Measurements from ENCODE around the gene LRRTM1.

Gene LRRTM1, protein sequence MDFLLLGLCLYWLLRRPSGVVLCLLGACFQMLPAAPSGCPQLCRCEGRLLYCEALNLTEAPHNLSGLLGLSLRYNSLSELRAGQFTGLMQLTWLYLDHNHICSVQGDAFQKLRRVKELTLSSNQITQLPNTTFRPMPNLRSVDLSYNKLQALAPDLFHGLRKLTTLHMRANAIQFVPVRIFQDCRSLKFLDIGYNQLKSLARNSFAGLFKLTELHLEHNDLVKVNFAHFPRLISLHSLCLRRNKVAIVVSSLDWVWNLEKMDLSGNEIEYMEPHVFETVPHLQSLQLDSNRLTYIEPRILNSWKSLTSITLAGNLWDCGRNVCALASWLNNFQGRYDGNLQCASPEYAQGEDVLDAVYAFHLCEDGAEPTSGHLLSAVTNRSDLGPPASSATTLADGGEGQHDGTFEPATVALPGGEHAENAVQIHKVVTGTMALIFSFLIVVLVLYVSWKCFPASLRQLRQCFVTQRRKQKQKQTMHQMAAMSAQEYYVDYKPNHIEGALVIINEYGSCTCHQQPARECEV

GRCh38 chr2:80303909-80304837, at the start of gene LRRTM1:
Gene LRRTM1 (minus strand): TSS chr2:80304752. CDS start chr2:80303819, 933 bp downstream.
- DNase-seq (ENCODE audit: low read depth), result no peak

DNA sequence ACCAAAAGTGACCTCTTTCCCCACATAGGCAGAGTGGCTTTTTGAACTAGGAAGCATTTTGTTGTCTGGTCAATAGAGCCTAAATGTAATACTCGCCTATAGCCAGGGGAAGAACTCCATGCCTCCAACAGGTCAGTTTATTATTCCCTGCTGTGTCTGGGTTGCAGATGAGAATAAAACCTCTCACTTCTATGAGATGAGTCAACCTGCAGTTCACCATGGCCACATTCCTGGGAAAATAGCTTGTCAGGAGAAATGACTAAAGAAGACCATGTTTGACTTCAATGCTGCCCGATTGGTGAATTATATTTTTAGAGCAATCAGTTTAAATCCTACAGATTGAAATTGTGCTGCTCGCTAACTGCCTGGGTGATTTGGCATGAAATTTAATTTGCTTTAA, 46.7 kb upstream of the LRRTM1 start:
- no peak for DNase-seq (ENCODE audit: low read depth)

DNA sequence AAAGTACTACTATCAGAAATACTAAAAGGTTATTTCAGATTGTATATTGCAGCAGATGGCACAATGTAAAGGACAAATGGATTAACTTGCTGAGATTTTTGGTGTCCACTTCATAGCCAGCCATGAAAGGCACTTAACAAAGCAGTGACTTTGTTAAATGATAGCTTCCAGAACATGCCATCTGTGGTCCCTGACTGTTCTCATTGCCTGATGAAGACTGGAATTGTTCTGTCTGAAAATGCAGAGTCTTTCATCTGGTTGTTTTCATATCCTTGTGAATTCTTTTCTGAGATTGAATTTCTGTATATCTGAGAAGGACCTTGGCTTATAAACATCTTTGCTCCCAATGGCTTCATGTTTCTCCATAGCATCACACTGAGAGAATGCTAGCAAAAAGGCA, 44.4 kb upstream of the LRRTM1 start:
- DNase-seq (ENCODE audit: low read depth), result no peak

- no peak for DNase-seq (ENCODE audit: low read depth)
Observed at GRCh38 chr2:80348078-80348477, 43.5 kb upstream of the LRRTM1 start.

DNA sequence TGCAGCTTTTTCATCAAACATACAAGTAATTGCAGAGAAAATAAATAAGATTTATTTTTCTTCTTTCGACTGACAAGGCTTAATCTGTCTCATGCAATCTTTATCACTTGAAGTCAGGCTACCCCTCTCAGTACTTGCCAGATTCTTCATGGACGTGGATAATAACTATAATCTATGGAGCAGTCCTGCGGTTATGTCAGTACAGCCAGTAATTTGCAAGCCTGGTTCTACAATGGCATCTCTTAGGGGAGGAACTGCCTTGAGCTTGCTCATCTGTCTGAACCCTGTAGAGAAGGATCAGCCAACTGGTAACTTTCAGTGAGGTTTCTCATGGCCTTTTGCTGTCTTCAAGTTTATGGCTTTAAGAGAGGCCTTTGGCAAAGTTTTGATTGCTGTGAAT, 35.5 kb upstream of the LRRTM1 start:
- DNase-seq (ENCODE audit: low read depth), result no peak

DNA sequence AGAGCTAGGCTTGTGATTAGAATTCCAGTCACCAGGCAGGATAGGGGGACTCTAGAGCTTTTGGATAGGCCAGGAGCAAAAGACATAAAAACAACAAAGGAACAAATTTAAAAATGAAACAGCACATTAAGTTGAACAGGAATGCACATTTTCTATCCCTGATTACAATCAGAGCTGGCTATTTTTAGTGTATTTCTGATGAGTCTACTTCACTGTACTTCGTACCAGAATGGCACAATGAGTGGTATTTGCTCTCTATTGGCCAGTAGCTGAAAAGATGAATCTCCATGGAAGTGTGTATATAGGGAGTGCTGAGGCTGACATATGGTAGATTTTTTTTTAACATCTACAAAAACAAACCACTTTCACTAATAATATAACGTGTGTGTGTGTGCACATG, 34.2 kb upstream of the LRRTM1 start:
- DNase-seq (ENCODE audit: low read depth), result no peak

DNA sequence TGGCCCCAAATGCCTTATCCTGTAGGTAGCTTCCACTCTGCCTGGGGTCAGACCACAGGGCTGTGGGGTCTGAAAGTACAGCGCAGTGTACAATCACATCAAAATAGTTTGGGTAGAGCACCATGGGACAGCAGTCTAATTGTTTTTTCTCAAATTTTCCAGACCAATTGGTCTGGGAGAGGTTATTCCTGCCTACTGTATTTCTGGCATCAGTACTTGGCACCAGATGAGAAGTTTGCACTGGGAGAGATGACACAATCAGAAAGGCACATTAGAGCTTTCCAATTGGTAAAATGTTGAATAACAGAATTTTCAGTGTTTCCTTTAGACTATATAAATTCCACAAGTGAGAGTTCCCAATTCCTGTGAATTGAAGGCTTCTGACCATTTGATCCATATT, 30.9 kb upstream of the LRRTM1 start:
- DNase-seq (ENCODE audit: low read depth), result no peak

DNA sequence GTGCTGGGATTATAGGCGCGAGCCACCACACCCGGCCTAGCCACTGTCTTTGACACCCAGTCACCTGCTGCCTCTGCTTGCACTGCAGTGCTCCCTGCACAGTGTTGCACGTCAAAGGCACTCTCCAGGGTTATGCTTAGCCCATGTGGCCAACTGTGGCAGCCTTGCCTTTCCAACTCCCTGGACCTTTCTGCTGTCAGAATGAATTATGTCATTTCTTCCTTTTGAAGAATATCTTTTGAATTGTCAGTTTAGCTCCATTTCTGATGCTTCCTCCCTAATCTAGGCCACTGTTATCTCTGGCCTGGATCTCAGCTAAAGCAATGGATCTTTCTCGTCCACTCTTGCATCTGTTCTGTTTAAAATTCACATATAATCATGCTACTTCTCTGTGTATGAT, 29.3 kb upstream of the LRRTM1 start:
- no peak for DNase-seq (ENCODE audit: low read depth)

- DNase-seq (ENCODE audit: low read depth), result no peak
Observed at GRCh38 chr2:80330527-80331450, 26.2 kb upstream of the LRRTM1 start.

DNA sequence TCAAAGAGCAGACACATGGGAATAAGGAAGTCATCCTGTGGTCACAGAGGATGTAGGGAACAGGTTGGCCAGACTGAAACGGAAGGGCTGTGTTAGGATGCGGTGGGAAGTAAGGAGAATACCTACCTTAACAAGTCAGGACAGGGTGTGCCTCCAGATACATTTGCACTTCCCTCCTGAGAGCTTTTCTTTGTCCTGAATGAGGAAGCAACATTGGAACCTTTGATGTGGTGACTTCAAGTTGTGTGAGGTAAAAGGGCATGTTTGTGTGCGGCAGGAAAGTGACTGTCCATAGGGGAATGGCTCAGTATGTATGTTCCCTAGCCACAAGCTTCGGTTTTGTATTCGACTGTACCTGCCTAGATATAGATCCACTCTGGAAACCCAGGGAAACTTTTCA, 24.9 kb upstream of the LRRTM1 start:
- no peak for DNase-seq (ENCODE audit: low read depth)

- DNase-seq (ENCODE audit: low read depth), result no peak
Observed at GRCh38 chr2:80328159-80328571, 23.6 kb upstream of the LRRTM1 start.

- DNase-seq (ENCODE audit: low read depth), result no peak
Observed at GRCh38 chr2:80326861-80327260, 22.3 kb upstream of the LRRTM1 start.

- peak; percentile 42 for DNase-seq (ENCODE audit: low read depth)
Observed at GRCh38 chr2:80326214-80326613, 21.7 kb upstream of the LRRTM1 start.

DNA sequence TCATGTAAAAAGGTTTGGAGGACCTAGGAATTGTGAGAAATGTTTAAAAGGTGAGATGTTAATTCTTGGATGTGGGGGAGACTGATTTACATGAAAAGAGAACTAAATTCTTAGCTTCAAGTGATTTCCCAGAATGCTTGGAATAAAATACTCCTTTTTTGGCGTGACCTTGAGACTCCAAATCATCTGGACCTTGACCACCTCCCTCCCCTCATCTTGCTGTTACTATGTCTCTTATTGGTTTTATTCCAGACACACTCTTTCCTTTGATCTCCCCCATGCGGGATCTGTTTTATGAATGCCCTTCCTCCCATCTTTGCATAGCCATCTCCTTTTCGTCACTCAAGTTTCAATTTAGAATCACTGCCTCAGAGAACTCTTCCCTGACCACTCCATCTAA, 20.0 kb upstream of the LRRTM1 start:
- DNase-seq (ENCODE audit: low read depth), result no peak

DNA sequence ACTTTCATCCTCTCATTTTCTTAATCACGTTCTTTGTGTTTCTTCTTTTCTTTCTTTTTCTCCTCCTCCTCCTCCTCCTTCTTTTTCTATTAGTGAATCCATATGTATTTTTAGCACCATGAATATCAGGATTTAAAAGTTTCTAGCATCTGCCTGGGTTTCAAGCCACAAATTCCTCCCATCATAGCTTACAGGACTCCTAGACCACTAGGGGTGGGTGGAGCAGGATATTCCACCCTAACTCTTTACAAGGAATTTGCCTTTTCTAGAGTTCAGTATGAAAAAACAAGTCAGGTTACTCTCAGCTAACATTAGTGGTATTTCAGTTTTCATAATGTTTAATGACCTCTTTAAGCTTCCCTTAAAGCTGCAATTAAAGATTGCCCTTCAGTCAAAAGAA, 19.1 kb upstream of the LRRTM1 start:
- no peak for DNase-seq (ENCODE audit: low read depth)

DNA sequence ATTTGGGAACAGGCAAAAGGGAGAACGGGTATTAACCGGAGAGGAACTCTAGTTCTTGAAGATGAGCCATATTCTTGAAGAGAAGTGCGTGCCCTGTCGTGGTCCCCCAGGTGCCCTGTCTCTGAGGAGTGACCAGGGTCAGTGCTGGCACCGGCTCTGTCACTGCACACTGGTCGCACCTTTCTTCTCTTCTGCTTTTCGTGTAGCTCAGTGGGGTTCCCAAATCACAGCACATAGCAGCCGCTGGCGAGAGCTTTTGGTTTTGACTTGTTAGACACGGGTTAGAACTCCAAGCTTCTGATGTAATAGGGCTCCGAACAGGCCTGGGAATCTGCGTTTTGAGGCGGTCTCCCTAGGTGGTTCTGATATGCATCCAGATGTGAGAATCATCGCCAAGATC, 18.4 kb upstream of the LRRTM1 start:
- DNase-seq (ENCODE audit: low read depth), result no peak

GRCh38 chr2:80322311-80322920, 17.9 kb upstream of the LRRTM1 start:
- DNase-seq (ENCODE audit: low read depth), result no peak

DNA sequence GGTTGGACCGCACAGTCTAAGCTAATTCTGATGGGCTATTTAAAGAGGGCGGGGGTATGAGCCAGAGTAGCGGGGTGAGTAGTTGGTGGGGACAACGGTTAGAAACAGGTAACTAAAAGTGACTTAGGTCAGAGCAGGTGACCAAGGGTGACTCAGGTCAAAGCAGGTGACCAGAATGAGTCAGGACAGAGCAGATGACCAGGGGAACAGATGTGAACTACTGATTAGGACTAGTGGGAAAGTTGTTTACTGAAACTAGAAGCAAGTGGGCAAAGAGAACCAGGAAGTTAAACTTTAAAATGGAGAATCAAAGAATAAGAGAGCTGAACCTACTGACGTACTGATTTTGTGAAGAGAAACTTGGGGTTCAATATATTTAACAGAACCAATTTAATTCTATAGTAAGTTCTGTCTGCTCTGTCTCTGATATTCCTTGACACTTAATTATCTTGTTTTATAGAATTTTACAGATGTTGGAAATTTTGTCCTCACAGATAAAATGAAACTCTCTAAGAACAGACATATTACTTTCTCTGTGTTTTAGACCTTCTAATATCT, 7.8 kb upstream of the LRRTM1 start:
- DNase-seq (ENCODE audit: low read depth), result no peak

DNA sequence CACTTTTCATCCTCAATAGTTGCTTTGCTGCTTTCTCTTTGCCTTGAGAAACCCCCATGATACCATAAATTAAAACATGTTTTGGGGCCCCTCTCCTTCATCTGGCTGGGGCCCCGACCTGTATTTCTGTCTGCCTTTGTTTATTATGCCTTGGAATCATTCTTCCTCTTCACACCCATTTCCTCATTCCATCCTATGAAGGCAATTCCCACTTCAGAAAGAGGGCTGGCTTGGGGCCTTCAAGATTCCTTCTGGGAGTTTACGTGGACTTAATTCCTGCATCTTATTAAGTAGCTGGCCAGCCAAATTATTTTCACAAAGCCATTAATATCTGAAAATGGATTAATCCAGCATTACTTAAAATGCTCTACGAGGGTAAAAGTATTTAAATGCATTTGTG, 6.8 kb upstream of the LRRTM1 start:
- DNase-seq (ENCODE audit: low read depth), result no peak

DNA sequence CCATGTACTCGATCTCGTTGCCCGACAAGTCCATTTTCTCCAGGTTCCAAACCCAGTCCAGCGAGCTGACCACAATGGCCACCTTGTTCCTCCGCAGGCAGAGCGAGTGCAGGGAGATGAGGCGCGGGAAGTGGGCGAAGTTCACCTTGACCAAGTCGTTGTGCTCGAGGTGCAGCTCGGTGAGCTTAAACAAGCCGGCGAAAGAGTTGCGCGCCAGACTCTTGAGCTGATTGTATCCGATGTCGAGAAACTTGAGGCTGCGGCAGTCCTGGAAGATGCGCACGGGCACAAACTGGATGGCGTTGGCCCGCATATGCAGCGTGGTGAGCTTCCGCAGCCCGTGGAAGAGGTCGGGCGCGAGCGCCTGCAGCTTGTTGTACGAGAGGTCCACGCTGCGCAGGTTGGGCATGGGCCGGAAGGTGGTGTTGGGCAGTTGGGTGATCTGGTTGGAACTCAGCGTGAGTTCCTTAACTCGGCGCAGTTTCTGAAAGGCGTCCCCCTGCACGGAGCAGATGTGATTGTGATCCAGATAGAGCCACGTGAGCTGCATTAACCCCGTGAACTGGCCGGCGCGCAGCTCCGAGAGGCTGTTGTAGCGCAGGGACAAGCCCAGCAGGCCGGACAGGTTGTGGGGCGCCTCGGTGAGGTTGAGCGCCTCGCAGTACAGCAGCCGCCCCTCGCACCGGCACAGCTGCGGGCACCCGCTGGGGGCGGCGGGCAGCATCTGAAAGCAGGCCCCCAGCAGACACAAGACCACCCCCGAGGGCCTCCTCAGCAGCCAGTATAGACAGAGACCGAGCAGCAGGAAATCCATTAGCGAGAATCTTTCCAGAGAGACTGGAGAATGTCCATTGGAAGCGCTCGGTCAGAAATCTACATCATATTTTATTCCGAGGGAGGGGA, 1.3 kb downstream of the LRRTM1 start:
- no peak for DNase-seq (ENCODE audit: low read depth)
